DOHH2 (cell line): ENCODE results near the gene TUFT1.

Experiments used
- H3F3A ChIP-seq: fragments of 200-600 bp; sonication (generic), shearing (Covaris generic); 2 replicates; pipeline ENCODE4 v1.6.0; 2016; ENCODE audit warnings: antibody characterized with exemption, mild to moderate bottlenecking; ENCODE audit not compliant: control insufficient read depth, insufficient read depth
- H3K27ac ChIP-seq: fragments of 200-600 bp; sonication (generic); 2 replicates; pipeline ENCODE4 v1.5.1; 2014; ENCODE audit warnings: low read depth, mild to moderate bottlenecking, low read length, moderate library complexity
- H3K27me3 ChIP-seq: fragments of 200-600 bp; sonication (generic); 2 replicates; pipeline ENCODE4 v1.6.1; 2014; ENCODE audit warnings: mild to moderate bottlenecking, low read length, mixed read lengths; ENCODE audit not compliant: control insufficient read depth
- H3K36me3 ChIP-seq: fragments of 200-600 bp; sonication (generic); 2 replicates; pipeline ENCODE4 v1.6.1; 2014; ENCODE audit warnings: mild to moderate bottlenecking, low read length, moderate library complexity, mixed read lengths; ENCODE audit not compliant: control insufficient read depth
- H3K4me1 ChIP-seq: fragments of 200-600 bp; sonication (generic); 2 replicates; pipeline ENCODE4 v1.6.1; 2014; ENCODE audit warnings: mild to moderate bottlenecking, low read length, mixed read lengths; ENCODE audit not compliant: control insufficient read depth
- H3K4me2 ChIP-seq: fragments of 200-600 bp; sonication (generic); 2 replicates; pipeline ENCODE4 v1.6.0; 2014; ENCODE audit warnings: mild to moderate bottlenecking, low read length, moderate library complexity
- H3K4me3 ChIP-seq: fragments of 200-600 bp; sonication (generic); 2 replicates; pipeline ENCODE4 v1.5.1; 2014; ENCODE audit warnings: mild to moderate bottlenecking, low read length, mixed read lengths
- H3K79me2 ChIP-seq: fragments of 200-600 bp; sonication (generic); 2 replicates; pipeline ENCODE4 v1.6.1; 2014; ENCODE audit warnings: mild to moderate bottlenecking, low read length, mixed read lengths; ENCODE audit not compliant: control insufficient read depth
- H3K9me2 ChIP-seq: fragments of 200-600 bp; sonication (generic); replicated peaks from 2 replicates; pipeline ENCODE4 v1.6.1; 2014; ENCODE audit warnings: mild to moderate bottlenecking, low read length, mixed read lengths; ENCODE audit not compliant: control insufficient read depth
- H3K9me3 ChIP-seq: fragments of 200-600 bp; sonication (generic); 2 replicates; pipeline ENCODE4 v1.6.1; 2014; ENCODE audit warnings: antibody characterized with exemption, low read length, mixed read lengths; ENCODE audit not compliant: control insufficient read depth, insufficient read depth
- H4K20me1 ChIP-seq: fragments of 200-600 bp; sonication (generic); 2 replicates; pipeline ENCODE4 v1.6.0; 2014; ENCODE audit warnings: low read depth, mild to moderate bottlenecking, antibody characterized with exemption, low read length, moderate library complexity; ENCODE audit not compliant: control insufficient read depth, insufficient read depth
- EZH2phosphoT487 ChIP-seq: fragments of 200-600 bp; sonication (generic); IDR thresholded peaks from 2 replicates; pipeline ENCODE4 v1.6.1; 2017; ENCODE audit warnings: borderline replicate concordance, mild to moderate bottlenecking, antibody characterized with exemption, low read length, moderate library complexity, mixed read lengths
- TF ChIP-seq, protein P1 (sequence below): fragments of 200-600 bp; sonication (generic); IDR thresholded peaks from one replicate; pipeline ENCODE4 v1.5.1; 2014; ENCODE audit warnings: antibody characterized with exemption, mild to moderate bottlenecking, low read depth, low read length; ENCODE audit not compliant: poor library complexity, severe bottlenecking

Gene TUFT1

GRCh38 chr1:151621351-151621750, 81.2 kb downstream of the TUFT1 start:
- H3F3A ChIP-seq = no peaks in the 10 kb centered on the region
- peaks cover 62% of the 10 kb centered on the region for H3K79me2 ChIP-seq
- no peak overlapping the region for H3K4me3 ChIP-seq
- no peak for TF ChIP-seq EZH2phosphoT487
- TF ChIP-seq, protein P1, sequence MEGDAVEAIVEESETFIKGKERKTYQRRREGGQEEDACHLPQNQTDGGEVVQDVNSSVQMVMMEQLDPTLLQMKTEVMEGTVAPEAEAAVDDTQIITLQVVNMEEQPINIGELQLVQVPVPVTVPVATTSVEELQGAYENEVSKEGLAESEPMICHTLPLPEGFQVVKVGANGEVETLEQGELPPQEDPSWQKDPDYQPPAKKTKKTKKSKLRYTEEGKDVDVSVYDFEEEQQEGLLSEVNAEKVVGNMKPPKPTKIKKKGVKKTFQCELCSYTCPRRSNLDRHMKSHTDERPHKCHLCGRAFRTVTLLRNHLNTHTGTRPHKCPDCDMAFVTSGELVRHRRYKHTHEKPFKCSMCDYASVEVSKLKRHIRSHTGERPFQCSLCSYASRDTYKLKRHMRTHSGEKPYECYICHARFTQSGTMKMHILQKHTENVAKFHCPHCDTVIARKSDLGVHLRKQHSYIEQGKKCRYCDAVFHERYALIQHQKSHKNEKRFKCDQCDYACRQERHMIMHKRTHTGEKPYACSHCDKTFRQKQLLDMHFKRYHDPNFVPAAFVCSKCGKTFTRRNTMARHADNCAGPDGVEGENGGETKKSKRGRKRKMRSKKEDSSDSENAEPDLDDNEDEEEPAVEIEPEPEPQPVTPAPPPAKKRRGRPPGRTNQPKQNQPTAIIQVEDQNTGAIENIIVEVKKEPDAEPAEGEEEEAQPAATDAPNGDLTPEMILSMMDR = no peak
- no peak overlapping the region for H3K4me2 ChIP-seq
- H3K4me1 ChIP-seq = no peaks in the 10 kb centered on the region
- H3K9me3 ChIP-seq = no peaks in the 10 kb centered on the region
- no peaks in the 10 kb centered on the region for H3K36me3 ChIP-seq
- no peaks in the 10 kb centered on the region for H3K9me2 ChIP-seq
- no peaks in the 10 kb centered on the region for H3K27me3 ChIP-seq
- H3K27ac ChIP-seq = no peak overlapping the region
- peaks cover 3% of the 10 kb centered on the region for H4K20me1 ChIP-seq

GRCh38 chr1:151624783-151625182, 84.7 kb downstream of the TUFT1 start:
- no peaks in the 10 kb centered on the region for H3K9me2 ChIP-seq
- H3K79me2 ChIP-seq = peaks cover 39% of the 10 kb centered on the region
- no peak overlapping the region for H3K27ac ChIP-seq
- TF ChIP-seq, protein P1 = no peak
- TF ChIP-seq EZH2phosphoT487 = no peak
- H3K36me3 ChIP-seq = no peaks in the 10 kb centered on the region
- H3K4me1 ChIP-seq = no peaks in the 10 kb centered on the region
- H3K4me2 ChIP-seq = no peak overlapping the region
- H3K27me3 ChIP-seq = no peaks in the 10 kb centered on the region
- no peaks in the 10 kb centered on the region; the same call in none of the 2 replicates for H4K20me1 ChIP-seq
- no peaks in the 10 kb centered on the region for H3K9me3 ChIP-seq
- no peak overlapping the region for H3K4me3 ChIP-seq
- H3F3A ChIP-seq = no peaks in the 10 kb centered on the region

DNA sequence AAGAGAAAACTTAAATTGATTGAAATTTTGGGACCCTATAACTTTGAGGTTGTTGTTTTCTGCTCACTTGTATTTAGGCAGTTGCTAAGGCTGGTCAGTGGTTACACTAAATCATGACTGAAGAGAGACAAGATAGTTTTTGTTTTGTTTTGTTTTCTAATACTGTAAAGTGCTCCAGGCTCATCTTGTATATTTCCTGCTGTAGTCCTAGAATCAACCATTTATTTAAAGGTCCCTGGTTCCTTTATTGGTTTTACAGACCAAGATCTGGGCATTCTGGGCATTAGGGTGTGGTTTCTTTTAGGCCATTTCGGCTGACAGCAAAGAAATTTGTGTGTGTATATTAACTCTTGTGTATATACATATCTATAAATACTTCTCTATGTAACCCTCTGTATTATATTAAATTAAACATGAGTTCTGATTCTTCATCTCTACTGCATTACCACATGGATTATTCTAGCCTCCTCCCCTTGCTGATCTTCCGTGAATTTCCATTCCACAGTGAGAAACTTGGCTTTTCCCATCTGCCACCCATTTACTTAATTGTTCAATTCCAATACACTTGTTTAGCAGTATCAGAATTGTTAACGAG, 86.7 kb downstream of the TUFT1 start:
- no peak overlapping the region for H3K4me3 ChIP-seq
- peaks cover 21% of the 10 kb centered on the region for H3K79me2 ChIP-seq
- no peaks in the 10 kb centered on the region for H3K36me3 ChIP-seq
- no peak overlapping the region for H3K4me2 ChIP-seq
- H3K9me3 ChIP-seq = no peaks in the 10 kb centered on the region
- no peaks in the 10 kb centered on the region for H3K9me2 ChIP-seq
- H3K4me1 ChIP-seq = peaks cover 7% of the 10 kb centered on the region
- H3K27me3 ChIP-seq = no peaks in the 10 kb centered on the region
- no peaks in the 10 kb centered on the region for H3F3A ChIP-seq
- TF ChIP-seq, protein P1 = no peak
- TF ChIP-seq EZH2phosphoT487 = no peak
- H4K20me1 ChIP-seq = no peaks in the 10 kb centered on the region
- H3K27ac ChIP-seq = no peak overlapping the region

- peaks cover 8% of the 10 kb centered on the region for H3K79me2 ChIP-seq
- H3K9me2 ChIP-seq = no peaks in the 10 kb centered on the region
These were observed 89.2 kb downstream of the TUFT1 start for GRCh38 chr1:151629278-151629677.

More at GRCh38 chr1:151629278-151629677, 89.2 kb downstream of the TUFT1 start:
- H3F3A ChIP-seq = no peaks in the 10 kb centered on the region
- no peaks in the 10 kb centered on the region for H3K27me3 ChIP-seq
- H3K4me1 ChIP-seq = peaks cover 7% of the 10 kb centered on the region
- H3K36me3 ChIP-seq = no peaks in the 10 kb centered on the region
- H3K27ac ChIP-seq = no peak overlapping the region
- no peak overlapping the region for H3K4me3 ChIP-seq
- H4K20me1 ChIP-seq = no peaks in the 10 kb centered on the region
- no peak for TF ChIP-seq EZH2phosphoT487
- H3K4me2 ChIP-seq = no peak overlapping the region
- no peaks in the 10 kb centered on the region for H3K9me3 ChIP-seq
